SKM-1 (cell line): Measurements from ENCODE around the gene ZNF248.
"Not testable (repeated sequence)": the region's sequence is repeated elsewhere in the genome, so short reads cannot be mapped to it uniquely, and the experiment has no call there.

ENCODE experiments used
- DNase-seq: peaks from one replicate; lab custom pipeline; 2025; ENCODE audit not compliant: unreplicated experiment; lab: John Stamatoyannopoulos, UW

ZNF248 gene

DNA sequence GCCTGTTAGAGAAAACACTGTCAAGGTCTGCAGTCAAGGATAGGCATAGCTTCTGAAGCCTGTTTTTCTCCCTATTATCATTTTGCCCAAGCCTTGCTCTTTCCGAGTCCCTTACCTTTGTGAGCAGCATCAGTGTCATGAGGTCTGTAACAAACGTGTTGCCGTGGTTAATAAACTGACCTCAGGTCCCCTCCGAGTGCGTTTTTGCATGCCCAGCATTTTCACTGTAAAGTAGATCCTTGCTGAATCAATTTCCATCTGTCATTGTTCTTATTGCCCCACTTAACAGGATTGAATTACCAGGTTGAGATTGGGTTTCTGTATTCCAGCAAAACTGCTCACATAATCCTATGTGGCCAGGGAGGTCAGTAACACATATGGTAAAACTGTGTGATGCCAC lies 110.3 kb downstream of the ZNF248 start:
- DNase-seq = no peak

- DNase-seq = no peak
Measured at GRCh38 chr10:37741831-37742230, 115.6 kb downstream of the ZNF248 start.

- no peak for DNase-seq
Measured at GRCh38 chr10:37739181-37739580, 118.2 kb downstream of the ZNF248 start.

DNA sequence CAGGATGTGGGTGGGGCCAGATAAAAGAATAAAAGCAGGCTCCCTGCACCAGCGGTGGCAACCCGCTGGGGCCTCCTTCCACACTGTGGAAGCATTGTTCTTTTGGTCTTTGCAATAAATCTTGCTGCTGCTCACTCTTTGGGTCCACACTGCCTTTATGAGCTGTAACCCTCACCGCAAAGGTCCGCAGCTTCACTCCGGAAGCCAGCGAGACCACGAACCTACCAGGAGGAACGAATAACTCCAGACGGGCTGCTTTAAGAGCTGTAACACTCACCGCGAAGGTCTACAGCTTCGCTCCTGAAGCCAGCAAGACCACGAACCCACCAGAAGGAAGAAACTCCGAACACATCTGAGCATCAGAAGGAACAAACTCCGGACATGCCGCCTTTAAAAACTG lies 119.2 kb downstream of the ZNF248 start:
- DNase-seq = not testable (repeated sequence)

DNA sequence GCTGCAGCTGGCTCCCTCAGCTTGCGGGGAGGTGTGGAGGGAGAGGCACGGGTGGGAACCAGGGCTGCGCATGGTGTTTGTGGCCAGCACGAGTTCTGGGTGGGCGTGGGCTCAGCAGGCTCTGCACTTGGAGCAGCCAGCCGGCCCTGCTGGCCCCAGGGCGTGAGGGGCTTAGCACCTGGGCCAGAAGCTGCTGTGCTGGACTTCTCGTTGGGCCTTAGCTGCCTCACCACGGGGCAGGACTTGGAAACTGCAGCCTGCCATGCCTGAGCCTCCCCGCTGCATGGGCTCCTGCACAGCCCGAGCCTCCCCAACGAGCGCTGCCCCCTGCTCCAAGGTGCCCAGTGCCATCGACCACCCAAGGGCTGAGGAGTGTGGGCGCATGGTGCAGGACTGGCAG lies 120.1 kb downstream of the ZNF248 start:
- DNase-seq = no peak

- no peak for DNase-seq
Measured at GRCh38 chr10:37736120-37736519, 121.3 kb downstream of the ZNF248 start.

- no peak for DNase-seq
Measured at GRCh38 chr10:37734971-37735370, 122.4 kb downstream of the ZNF248 start.
